ENCODE results near the gene GGT6. TPM values are rescaled to one million over a fixed set of nuclear protein-coding genes. Genes with fewer than 3 reads are reported as not detected.
"Not testable (repeated sequence)": the region's sequence is repeated elsewhere in the genome, so short reads cannot be mapped to it uniquely, and the experiment has no call there.

Gene GGT6
- total and polyA plus RNA-seq, 2 of the 13 experiments (the other 11 are each of a cell fraction or from before 2014, with no cell fraction given), result 0.16 to 0.80 TPM

GRCh38 chr17:4579678-4580077 is 19.3 kb upstream of the GGT6 start:
- TF ChIP-seq, protein P1, sequence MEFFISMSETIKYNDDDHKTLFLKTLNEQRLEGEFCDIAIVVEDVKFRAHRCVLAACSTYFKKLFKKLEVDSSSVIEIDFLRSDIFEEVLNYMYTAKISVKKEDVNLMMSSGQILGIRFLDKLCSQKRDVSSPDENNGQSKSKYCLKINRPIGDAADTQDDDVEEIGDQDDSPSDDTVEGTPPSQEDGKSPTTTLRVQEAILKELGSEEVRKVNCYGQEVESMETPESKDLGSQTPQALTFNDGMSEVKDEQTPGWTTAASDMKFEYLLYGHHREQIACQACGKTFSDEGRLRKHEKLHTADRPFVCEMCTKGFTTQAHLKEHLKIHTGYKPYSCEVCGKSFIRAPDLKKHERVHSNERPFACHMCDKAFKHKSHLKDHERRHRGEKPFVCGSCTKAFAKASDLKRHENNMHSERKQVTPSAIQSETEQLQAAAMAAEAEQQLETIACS (CRISPR knock-in tag; IDR thresholded peaks at IDR 0.05), result no peak
- TF ChIP-seq ZMAT3 (CRISPR knock-in tag; conservative IDR thresholded peaks at IDR 0.05) (no peak), FOSL1 (CRISPR knock-in tag; IDR thresholded peaks at IDR 0.05; ENCODE audit: borderline replicate concordance) (no peak), THRA (CRISPR knock-in tag; IDR thresholded peaks at IDR 0.05; ENCODE audit: borderline replicate concordance) (no peak), ZNF772 (CRISPR knock-in tag; IDR thresholded peaks at IDR 0.05) (no peak), TOE1 (CRISPR knock-in tag; IDR thresholded peaks at IDR 0.05) (no peak), ZNF180 (CRISPR knock-in tag; IDR thresholded peaks at IDR 0.05; ENCODE audit: borderline replicate concordance, low read depth) (no peak), SALL1 (CRISPR knock-in tag; IDR thresholded peaks at IDR 0.05) (no peak), ZNF33A (CRISPR knock-in tag; IDR thresholded peaks at IDR 0.05; ENCODE audit: borderline replicate concordance) (no peak), CCAR2 (optimal IDR thresholded peaks at IDR 0.05; ENCODE audit: low read depth, low read length) (no peak)
- no peak for DNase-seq (ENCODE audit: low spot score)
- no peak overlapping the region for H3K9ac ChIP-seq (ENCODE audit: insufficient read depth, low read depth, low read length)
- H2AFZ ChIP-seq (ENCODE audit: low read length), result no peak overlapping the region
- peaks cover 72% of the 10 kb centered on the region for H3K4me1 ChIP-seq (ENCODE audit: insufficient read depth, low read length)
- no peak overlapping the region for H3K4me2 ChIP-seq (ENCODE audit: low read depth, low read length)
- WGBS (ENCODE audit: low lambda C conversion rate), result 53% methylated on average over 11 of the region's 11 CpGs
- H3K36me3 ChIP-seq (replicated peaks in 1 of 2; ENCODE audit: control insufficient read depth in 1 of 2, insufficient read depth in 2 of 2, low read length in 2 of 2), result no peaks in the 10 kb centered on the region
- no peaks in the 10 kb centered on the region for H3K9me3 ChIP-seq (ENCODE audit: low read length)
- in situ Hi-C loops (cut with HindIII; ENCODE audit: extremely low pct_ligation_motif_present, low pct_unique_long_range_greater_than_20kb), result no loop called here
- H3K4me3 ChIP-seq (replicated peaks in 1 of 3; ENCODE audit: insufficient read depth in 1 of 3, low read depth in 2 of 3, low read length in 3 of 3), result no peak overlapping the region
- BruUV-seq (replicated peaks), result no TSS peak
- no peak overlapping the region for H3K27ac ChIP-seq (ENCODE audit: extremely low read length, insufficient read depth, low read length)
- peaks cover 2 to 34% of the 10 kb centered on the region in 2 experiments; a peak in 4 of 5 replicates for H3K27me3 ChIP-seq (ENCODE audit: control insufficient read depth in 1 of 2, insufficient read depth in 2 of 2, low read length in 2 of 2)
- no peak for ATAC-seq
- intact Hi-C loops (cut with micrococcal nuclease; ENCODE audit: unreplicated experiment), result no loop called here
- H4K20me1 ChIP-seq (ENCODE audit: insufficient read depth, low read length), result no peaks in the 10 kb centered on the region
- ChIA-PET POLR2A (no interaction called here), CTCF (ENCODE audit: low intra/inter-chr PET ratio, low total read pairs) (no interaction called here)
- no peaks in the 10 kb centered on the region for H3K79me2 ChIP-seq (ENCODE audit: insufficient read depth, low read length)
- no peak for FAIRE-seq

GRCh38 chr17:4578349-4578748 is 18.0 kb upstream of the GGT6 start:
- in situ Hi-C loops (cut with HindIII; ENCODE audit: extremely low pct_ligation_motif_present, low pct_unique_long_range_greater_than_20kb); H3K4me3 ChIP-seq (replicated peaks in 1 of 3; ENCODE audit: insufficient read depth in 1 of 3, low read depth in 2 of 3, low read length in 3 of 3); BruUV-seq (replicated peaks); H2AFZ ChIP-seq (ENCODE audit: low read length); H3K27ac ChIP-seq (ENCODE audit: extremely low read length, insufficient read depth, low read length); ATAC-seq; DNase-seq (ENCODE audit: low spot score); H3K4me2 ChIP-seq (ENCODE audit: low read depth, low read length); H3K9me3 ChIP-seq (ENCODE audit: low read length); H3K36me3 ChIP-seq (replicated peaks in 1 of 2; ENCODE audit: control insufficient read depth in 1 of 2, insufficient read depth in 2 of 2, low read length in 2 of 2); CTCF ChIA-PET (ENCODE audit: low intra/inter-chr PET ratio, low total read pairs); H3K9ac ChIP-seq (ENCODE audit: insufficient read depth, low read depth, low read length); H4K20me1 ChIP-seq (ENCODE audit: insufficient read depth, low read length); intact Hi-C loops (cut with micrococcal nuclease; ENCODE audit: unreplicated experiment); H3K79me2 ChIP-seq (ENCODE audit: insufficient read depth, low read length); FAIRE-seq: not testable (repeated sequence)
- Histone ChIP-seq H3K27me3 (ENCODE audit: control insufficient read depth in 1 of 2, insufficient read depth in 2 of 2, low read length in 2 of 2) (peaks cover 2 to 26% of the 10 kb centered on the region in 2 experiments; a peak in 4 of 5 replicates), H3K4me1 (ENCODE audit: insufficient read depth, low read length) (peaks cover 77% of the 10 kb centered on the region)
- 91% methylated on average over 7 of the region's 24 CpGs for WGBS (ENCODE audit: low lambda C conversion rate)
- POLR2A ChIA-PET, result interaction anchor here (2.2 kb wide), 1 partner anchor 11 kb away, joined by 18 read pairs; no protein-coding TSS in a partner anchor
